PC-9 (cell line): ENCODE data around the gene SEC31B. TPM values are rescaled to one million over a fixed set of nuclear protein-coding genes. Genes with fewer than 3 reads are reported as not detected.

ENCODE experiments used
- BruUV-seq: library from RNA; stranded (reverse); fragments of 400-500 nt; replicated peaks from 2 replicates; lab custom pipeline; 2021; lab: Mats Ljungman, UMichigan
- CTCF ChIA-PET: fragments of 300-600 bp; sonication (Branson Sonifier 250); formaldehyde crosslinking; loops from one replicate; lab custom pipeline; 2022; ENCODE audit warnings: antibody characterized with exemption; lab: Charles Lee
- POLR2A ChIA-PET: fragments of 300-600 bp; sonication (Branson Sonifier 250); formaldehyde crosslinking; loops from one replicate; lab custom pipeline; 2022; ENCODE audit warnings: antibody characterized with exemption; ENCODE audit not compliant: unreplicated experiment; lab: Charles Lee
- DNase-seq, 2 experiments: peaks; one replicate each; pipeline versions ENCODE4 v3.0.0 to v3.0.0-alpha.2; 2015 to 2022; ENCODE audit warnings: mixed read lengths in 1 of 2
- H2AFZ ChIP-seq: fragments of 200-600 bp; sonication (generic); 2 replicates; pipeline ENCODE4 v1.8.1; 2017; ENCODE audit warnings: antibody characterized with exemption
- H3F3A ChIP-seq: fragments of 200-600 bp; sonication (generic); 2 replicates; pipeline ENCODE4 v1.8.1; 2017; ENCODE audit warnings: antibody characterized with exemption, mild to moderate bottlenecking, low read depth; ENCODE audit not compliant: insufficient read depth
- H3K27ac ChIP-seq: fragments of 200-600 bp; sonication (generic); 2 replicates; pipeline ENCODE4 v1.6.1; 2016; ENCODE audit warnings: mixed run types
- H3K27me3 ChIP-seq: fragments of 200-600 bp; sonication (generic); 2 replicates; pipeline ENCODE4 v1.6.1; 2016; ENCODE audit warnings: low read depth, mixed run types; ENCODE audit not compliant: insufficient read depth
- H3K36me3 ChIP-seq: fragments of 200-600 bp; sonication (generic); 2 replicates; pipeline ENCODE4 v1.6.1; 2016; ENCODE audit warnings: low read depth, mixed run types
- H3K4me1 ChIP-seq: fragments of 200-600 bp; sonication (generic); replicated peaks from 2 replicates; pipeline ENCODE4 v1.6.1; 2016; ENCODE audit warnings: mixed run types; ENCODE audit not compliant: insufficient read depth
- H3K4me2 ChIP-seq: fragments of 200-600 bp; sonication (generic); 2 replicates; pipeline ENCODE4 v1.6.1; 2017; ENCODE audit warnings: mixed run types
- H3K4me3 ChIP-seq: fragments of 200-600 bp; sonication (generic); 2 replicates; pipeline ENCODE4 v1.6.1; 2016; ENCODE audit warnings: mixed run types
- H3K79me2 ChIP-seq: fragments of 200-600 bp; sonication (generic); 2 replicates; pipeline ENCODE4 v1.6.1; 2017; ENCODE audit warnings: low read depth, mixed run types
- H3K9me2 ChIP-seq: fragments of 200-600 bp; sonication (generic); 2 replicates; pipeline ENCODE4 v1.8.1; 2017; ENCODE audit warnings: mild to moderate bottlenecking; ENCODE audit not compliant: insufficient read depth
- H3K9me3 ChIP-seq: fragments of 200-600 bp; sonication (generic); 2 replicates; pipeline ENCODE4 v1.8.1; 2016; ENCODE audit warnings: low read depth; ENCODE audit not compliant: insufficient read depth
- H4K20me1 ChIP-seq: fragments of 200-600 bp; sonication (generic); 2 replicates; pipeline ENCODE4 v1.8.1; 2017; ENCODE audit not compliant: insufficient read depth
- CTCF ChIP-seq: fragments of 200-600 bp; sonication (generic); conservative IDR thresholded peaks from 2 replicates; pipeline ENCODE4 v1.6.1; 2017; ENCODE audit warnings: mixed run types, antibody characterized with exemption, mild to moderate bottlenecking, moderate library complexity
- EZH2 ChIP-seq: fragments of 200-600 bp; sonication (generic); IDR thresholded peaks from 2 replicates; pipeline ENCODE4 v1.8.0; 2017; ENCODE audit warnings: antibody characterized with exemption, low read depth
- intact Hi-C: fragments of 100-400 bp; cut with micrococcal nuclease; formaldehyde crosslinking; loops from one replicate; pipeline ENCODE4 v1.10.0; 2022; ENCODE audit not compliant: unreplicated experiment
- total RNA-seq: library from RNA; stranded (reverse); gene quantifications from 2 replicates; pipeline ENCODE4 v1.2.3, GENCODE V29; 2021

SEC31B gene
- total RNA-seq, 1 experiment from 2014 or later: 7.4 TPM

- Histone ChIP-seq H3K36me3 (no peaks in the 10 kb centered on the region), H3K9me2 (no peaks in the 10 kb centered on the region), H3K79me2 (no peaks in the 10 kb centered on the region), H3F3A (no peaks in the 10 kb centered on the region), H4K20me1 (no peaks in the 10 kb centered on the region), H2AFZ (no peak overlapping the region), H3K4me1 (peaks cover 3% of the 10 kb centered on the region), H3K27ac (no peak overlapping the region), H3K4me3 (no peak overlapping the region), H3K4me2 (no peak overlapping the region), H3K27me3 (no peaks in the 10 kb centered on the region), H3K9me3 (no peaks in the 10 kb centered on the region)
- no peak for DNase-seq
- TF ChIP-seq CTCF (no peak), EZH2 (no peak)
- ChIA-PET POLR2A (no interaction called here), CTCF (interaction anchor here (0.7 kb wide), 1 partner anchor 22 kb away, joined by 3 read pairs; no protein-coding TSS in a partner anchor)
- no TSS peak for BruUV-seq
- intact Hi-C loops: no loop called here
These were observed 14.5 kb downstream of the SEC31B start for GRCh38 chr10:100505164-100505563.

GRCh38 chr10:100504096-100504495, 15.6 kb downstream of the SEC31B start:
- no peak for DNase-seq
- Histone ChIP-seq H3K27me3 (no peaks in the 10 kb centered on the region), H3K79me2 (no peaks in the 10 kb centered on the region), H2AFZ (no peak overlapping the region), H3F3A (no peaks in the 10 kb centered on the region), H3K36me3 (no peaks in the 10 kb centered on the region), H3K27ac (no peak overlapping the region), H3K4me3 (no peak overlapping the region), H3K4me1 (no peaks in the 10 kb centered on the region), H3K4me2 (no peak overlapping the region), H3K9me2 (no peaks in the 10 kb centered on the region), H4K20me1 (no peaks in the 10 kb centered on the region), H3K9me3 (no peaks in the 10 kb centered on the region)
- CTCF ChIA-PET: no interaction called here
- POLR2A ChIA-PET: no interaction called here
- TF ChIP-seq EZH2 (no peak), CTCF (no peak)
- intact Hi-C loops: no loop called here
- no TSS peak for BruUV-seq

- Histone ChIP-seq H3K27me3 (no peaks in the 10 kb centered on the region), H3K4me2 (no peak overlapping the region), H3K4me3 (no peak overlapping the region), H3K9me3 (no peaks in the 10 kb centered on the region), H3K36me3 (no peaks in the 10 kb centered on the region), H4K20me1 (no peaks in the 10 kb centered on the region), H3K27ac (no peak overlapping the region), H3F3A (no peaks in the 10 kb centered on the region), H3K4me1 (no peaks in the 10 kb centered on the region), H2AFZ (no peak overlapping the region), H3K79me2 (no peaks in the 10 kb centered on the region), H3K9me2 (no peaks in the 10 kb centered on the region)
- TF ChIP-seq CTCF (no peak), EZH2 (no peak)
- CTCF ChIA-PET: no interaction called here
- POLR2A ChIA-PET: no interaction called here
- DNase-seq: no peak
- intact Hi-C loops: no loop called here
- no TSS peak for BruUV-seq
These were observed 16.7 kb downstream of the SEC31B start for GRCh38 chr10:100502926-100503494.
